Measurements from ENCODE around the gene ZNF629.

DNA sequence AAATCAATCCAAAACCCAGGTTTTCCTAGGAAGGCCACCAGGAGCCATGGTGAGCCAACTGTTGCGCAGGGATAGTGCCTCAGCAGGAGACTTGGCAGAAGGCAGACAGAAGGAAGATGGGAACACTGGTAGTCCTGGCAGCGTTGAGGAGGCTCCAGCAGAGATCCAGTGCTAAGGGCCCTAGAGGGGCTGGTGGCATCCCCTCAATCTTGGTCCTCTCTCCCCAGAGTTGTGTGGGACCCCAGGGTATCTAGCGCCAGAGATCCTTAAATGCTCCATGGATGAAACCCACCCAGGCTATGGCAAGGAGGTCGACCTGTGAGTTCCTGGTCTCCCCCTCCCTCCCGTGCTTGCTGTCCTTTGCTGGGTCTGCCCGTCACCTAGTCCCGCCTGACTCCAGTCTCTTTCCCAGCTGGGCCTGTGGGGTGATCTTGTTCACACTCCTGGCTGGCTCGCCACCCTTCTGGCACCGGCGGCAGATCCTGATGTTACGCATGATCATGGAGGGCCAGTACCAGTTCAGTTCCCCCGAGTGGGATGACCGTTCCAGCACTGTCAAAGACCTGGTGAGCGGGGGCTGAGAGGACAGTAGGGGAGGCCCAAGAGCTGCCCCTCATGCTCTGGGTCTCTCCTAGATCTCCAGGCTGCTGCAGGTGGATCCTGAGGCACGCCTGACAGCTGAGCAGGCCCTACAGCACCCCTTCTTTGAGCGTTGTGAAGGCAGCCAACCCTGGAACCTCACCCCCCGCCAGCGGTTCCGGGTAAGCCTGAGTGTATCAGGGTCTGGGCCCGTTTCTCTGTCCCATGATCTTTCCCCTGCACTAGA lies 30.8 kb downstream of the ZNF629 start:
- TF ChIP-seq, protein P1, sequence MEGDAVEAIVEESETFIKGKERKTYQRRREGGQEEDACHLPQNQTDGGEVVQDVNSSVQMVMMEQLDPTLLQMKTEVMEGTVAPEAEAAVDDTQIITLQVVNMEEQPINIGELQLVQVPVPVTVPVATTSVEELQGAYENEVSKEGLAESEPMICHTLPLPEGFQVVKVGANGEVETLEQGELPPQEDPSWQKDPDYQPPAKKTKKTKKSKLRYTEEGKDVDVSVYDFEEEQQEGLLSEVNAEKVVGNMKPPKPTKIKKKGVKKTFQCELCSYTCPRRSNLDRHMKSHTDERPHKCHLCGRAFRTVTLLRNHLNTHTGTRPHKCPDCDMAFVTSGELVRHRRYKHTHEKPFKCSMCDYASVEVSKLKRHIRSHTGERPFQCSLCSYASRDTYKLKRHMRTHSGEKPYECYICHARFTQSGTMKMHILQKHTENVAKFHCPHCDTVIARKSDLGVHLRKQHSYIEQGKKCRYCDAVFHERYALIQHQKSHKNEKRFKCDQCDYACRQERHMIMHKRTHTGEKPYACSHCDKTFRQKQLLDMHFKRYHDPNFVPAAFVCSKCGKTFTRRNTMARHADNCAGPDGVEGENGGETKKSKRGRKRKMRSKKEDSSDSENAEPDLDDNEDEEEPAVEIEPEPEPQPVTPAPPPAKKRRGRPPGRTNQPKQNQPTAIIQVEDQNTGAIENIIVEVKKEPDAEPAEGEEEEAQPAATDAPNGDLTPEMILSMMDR (IDR thresholded peaks at IDR 0.05) = no peak
- no peak for TF ChIP-seq POLR2A (IDR thresholded peaks at IDR 0.05)
